GM12801 (cell line): ENCODE measurements around the gene KIF16B.

Experiments
- TF ChIP-seq, protein P1 (sequence below): IDR thresholded peaks from one replicate; pipeline ENCODE4 v1.5.1; 2011; ENCODE audit warnings: control low read depth; ENCODE audit not compliant: insufficient read length; ENCODE audit errors: extremely low read depth

The KIF16B gene

DNA sequence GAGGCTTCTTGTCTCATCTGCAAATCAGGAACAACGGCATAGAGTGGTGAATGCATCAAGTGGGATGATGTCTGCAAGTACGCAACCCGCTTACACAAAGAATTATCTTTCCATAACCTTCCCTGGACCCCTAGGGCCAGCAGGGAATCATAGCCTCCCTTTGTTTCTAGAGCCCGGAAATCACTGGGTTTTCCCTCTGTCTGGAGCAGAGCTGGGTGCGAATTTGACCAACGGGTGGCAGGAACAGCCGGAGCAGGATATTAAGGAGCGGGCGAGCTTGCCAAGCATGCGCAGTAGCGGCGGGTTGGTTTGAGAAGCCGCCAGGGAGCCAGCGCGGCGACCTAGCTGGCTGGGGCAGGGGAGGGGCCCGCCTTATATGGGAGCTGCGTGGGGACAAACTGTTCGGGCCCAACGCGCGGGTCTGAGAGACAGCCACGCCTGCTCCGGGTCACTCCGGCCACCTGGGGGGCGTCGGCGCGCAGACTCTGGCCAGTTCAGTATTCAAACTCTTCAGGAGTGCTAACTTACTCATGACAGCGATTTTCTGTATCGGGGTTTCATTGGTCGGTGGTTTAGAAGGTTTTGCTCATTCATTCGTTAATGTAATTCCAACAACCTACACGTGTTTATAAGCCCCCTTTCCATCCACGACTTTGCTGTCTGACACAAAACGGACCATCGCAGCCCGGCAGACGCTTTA, 1.6 kb upstream of the KIF16B start:
- TF ChIP-seq, protein P1, sequence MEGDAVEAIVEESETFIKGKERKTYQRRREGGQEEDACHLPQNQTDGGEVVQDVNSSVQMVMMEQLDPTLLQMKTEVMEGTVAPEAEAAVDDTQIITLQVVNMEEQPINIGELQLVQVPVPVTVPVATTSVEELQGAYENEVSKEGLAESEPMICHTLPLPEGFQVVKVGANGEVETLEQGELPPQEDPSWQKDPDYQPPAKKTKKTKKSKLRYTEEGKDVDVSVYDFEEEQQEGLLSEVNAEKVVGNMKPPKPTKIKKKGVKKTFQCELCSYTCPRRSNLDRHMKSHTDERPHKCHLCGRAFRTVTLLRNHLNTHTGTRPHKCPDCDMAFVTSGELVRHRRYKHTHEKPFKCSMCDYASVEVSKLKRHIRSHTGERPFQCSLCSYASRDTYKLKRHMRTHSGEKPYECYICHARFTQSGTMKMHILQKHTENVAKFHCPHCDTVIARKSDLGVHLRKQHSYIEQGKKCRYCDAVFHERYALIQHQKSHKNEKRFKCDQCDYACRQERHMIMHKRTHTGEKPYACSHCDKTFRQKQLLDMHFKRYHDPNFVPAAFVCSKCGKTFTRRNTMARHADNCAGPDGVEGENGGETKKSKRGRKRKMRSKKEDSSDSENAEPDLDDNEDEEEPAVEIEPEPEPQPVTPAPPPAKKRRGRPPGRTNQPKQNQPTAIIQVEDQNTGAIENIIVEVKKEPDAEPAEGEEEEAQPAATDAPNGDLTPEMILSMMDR = no peak

DNA sequence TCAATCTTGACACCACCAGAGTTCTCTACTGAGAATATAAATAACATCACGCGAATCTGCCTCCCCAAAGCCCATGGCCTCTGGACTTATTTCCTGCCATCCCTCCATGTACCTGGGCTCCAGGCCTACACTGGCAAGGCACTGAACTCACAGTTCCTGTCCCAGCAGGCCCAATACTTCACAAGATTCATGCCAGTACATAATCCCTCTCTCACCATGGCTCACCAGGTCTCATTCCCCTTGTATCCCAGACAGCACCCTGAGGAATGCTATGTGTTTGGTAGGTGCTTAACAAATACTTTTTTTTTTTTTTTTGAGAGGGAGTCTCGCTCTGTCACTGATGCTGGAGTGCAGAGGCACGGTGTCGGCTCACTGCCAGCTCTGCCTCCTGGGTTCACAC, 1.9 kb downstream of the KIF16B start:
- TF ChIP-seq, protein P1 = no peak

DNA sequence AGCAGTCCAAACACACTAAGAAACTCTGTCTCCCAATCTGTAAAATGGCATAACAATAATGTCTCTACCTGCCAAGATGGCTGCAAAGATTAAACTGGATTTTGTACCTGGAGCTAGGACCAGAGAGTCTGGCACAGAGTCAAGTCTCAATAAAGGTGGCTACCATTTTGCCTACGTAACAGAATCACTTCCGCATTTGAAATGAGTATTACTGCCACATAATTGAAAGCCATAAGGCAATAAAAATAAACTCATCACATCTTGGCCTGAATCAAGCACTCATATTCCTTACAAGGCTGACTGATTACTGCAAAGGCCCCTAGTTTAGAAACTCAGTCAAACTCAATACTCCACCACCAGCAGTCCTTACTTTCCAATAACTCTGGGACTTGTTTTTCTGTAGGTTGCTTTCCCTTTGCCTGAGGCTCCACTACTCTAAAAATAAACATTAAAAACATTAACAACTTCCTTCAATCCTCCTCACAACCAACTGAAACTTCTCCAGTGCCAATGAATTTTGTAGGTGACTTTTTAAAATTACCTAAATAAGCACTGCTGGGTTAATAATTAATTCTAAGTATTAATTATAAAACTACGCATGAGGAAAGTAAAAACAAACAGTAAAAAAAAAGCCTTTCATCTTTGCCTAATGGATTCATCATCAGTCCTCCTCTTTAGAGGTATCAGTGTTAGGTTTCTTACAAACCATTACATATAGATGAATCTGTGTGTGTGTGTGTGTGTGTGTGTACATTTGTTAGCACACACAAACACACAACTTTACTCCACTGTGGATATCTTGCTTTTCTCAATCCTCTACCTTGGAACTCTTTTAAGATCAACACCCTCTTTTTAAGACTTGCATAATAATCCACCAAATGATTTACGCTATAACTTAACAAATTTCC, 3.7 kb downstream of the KIF16B start:
- TF ChIP-seq, protein P1 = no peak

DNA sequence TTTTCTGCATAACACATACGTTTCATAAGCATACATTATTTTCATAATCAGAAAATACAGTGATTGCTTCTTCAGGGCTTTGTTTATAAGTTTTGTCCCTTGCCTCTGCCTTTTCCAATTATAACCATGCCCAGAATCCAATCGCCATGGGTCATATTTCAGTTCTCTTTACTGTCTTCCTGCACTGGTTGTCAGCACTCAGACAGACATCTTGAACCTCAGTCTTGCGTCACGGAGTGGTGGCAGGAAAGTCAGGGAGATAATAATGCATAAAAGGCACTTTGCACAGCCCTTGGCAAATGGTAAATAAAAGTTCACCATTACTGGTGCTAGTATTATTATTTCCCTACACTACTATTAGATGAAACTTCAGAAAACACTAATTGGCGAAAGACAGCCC, 7.2 kb downstream of the KIF16B start:
- TF ChIP-seq, protein P1 = no peak

DNA sequence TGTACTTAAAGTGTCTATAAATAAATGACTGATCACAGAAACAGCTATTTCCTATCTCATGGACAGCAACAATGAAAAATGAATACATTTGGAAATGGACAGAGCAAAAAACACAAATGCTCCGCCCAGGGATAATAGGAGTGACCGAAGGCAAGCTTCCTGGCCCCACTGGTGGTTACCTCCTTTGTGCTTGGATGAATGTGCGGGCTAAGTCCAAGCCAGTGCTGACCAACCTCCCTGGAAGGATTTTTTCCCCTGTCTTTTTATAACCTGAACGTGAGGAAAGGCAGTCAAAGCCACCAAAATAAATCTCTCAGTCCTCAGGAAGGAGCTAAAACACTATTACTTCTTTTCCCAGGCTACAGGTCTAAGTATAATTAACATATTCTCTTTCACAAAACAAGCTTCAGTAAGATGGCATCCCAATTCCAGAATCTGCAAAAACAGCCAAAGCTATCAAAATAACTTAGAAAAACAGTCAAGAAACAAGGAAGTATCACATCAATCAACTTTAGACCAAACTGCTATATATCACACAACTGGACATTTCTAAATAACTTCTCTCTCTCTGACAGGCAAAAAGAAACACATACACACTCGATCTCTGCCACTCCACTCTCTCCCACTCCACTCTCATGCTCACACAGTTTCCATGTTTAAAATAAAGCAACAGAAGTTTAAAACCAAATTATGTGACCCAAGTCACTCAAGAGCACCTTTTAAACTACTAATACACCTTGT, 10.0 kb downstream of the KIF16B start:
- TF ChIP-seq, protein P1 = no peak

DNA sequence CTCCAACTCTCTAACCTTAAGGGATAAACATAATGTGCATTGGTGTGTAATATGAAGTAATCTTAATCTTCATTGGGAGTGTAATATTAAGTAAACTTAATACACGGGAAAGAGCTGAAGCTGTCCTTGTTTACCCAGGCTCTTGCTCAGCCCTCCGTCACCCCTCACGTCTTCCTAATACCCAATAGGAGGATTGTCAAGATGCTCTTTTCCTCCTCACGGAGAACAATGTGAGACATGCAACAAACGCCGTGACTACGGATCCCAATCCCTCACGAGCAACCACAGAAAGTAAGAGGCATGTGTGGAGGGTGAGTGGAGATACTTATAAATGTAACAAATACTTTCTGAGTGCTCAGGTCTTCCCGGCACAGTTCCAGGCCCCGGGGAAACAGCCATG, 11.0 kb downstream of the KIF16B start:
- TF ChIP-seq, protein P1 = no peak

DNA sequence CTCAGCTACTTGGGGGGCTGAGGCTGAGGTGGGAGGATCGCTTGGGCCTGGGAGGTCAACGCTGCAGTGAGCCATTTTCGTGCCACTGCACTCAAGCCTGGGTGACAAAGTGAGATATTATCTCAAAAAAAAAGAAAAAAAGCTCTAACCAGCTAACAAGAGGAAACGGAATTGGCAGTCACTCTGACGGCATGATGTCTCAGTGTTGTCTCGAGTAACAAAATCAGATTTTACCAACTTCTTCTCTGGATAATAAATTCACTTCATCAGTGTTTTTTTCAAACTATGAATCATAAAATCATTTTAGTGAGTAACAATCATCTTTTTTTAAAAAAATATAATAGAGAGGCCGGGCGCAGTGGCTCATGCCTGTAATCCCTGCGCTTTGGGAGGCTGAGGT, 12.6 kb downstream of the KIF16B start:
- TF ChIP-seq, protein P1 = no peak
